ENCODE measurements around the gene LOXL4. TPM values are rescaled to one million over a fixed set of nuclear protein-coding genes. Genes with fewer than 3 reads are reported as not detected.

LOXL4 gene
- total RNA-seq, 1 donor from 2014 or later = not detected

- Mint-ChIP-seq H3K4me3 (ENCODE audit: low read depth) (no peak overlapping the region), H3K27me3 (ENCODE audit: low read depth) (peaks cover 13% of the 10 kb centered on the region), H3K4me1 (ENCODE audit: low read depth) (no peaks in the 10 kb centered on the region), H3K36me3 (ENCODE audit: low read depth) (no peaks in the 10 kb centered on the region), H3K27ac (no peak overlapping the region), H3K9me3 (no peaks in the 10 kb centered on the region)
- no peak for DNase-seq (ENCODE audit: low spot score)
- intact Hi-C loops (cut with micrococcal nuclease) = no loop called here
Measured at GRCh38 chr10:98303569-98303968, 35.6 kb upstream of the LOXL4 start.

- no peak overlapping the region for H3K27ac Mint-ChIP-seq
- intact Hi-C loops (cut with micrococcal nuclease) = no loop called here
- no peaks in the 10 kb centered on the region for H3K9me3 Mint-ChIP-seq
- DNase-seq (ENCODE audit: low spot score) = no peak
- no peaks in the 10 kb centered on the region for H3K4me1 Mint-ChIP-seq (ENCODE audit: low read depth)
- H3K36me3 Mint-ChIP-seq (ENCODE audit: low read depth) = no peaks in the 10 kb centered on the region
- H3K4me3 Mint-ChIP-seq (ENCODE audit: low read depth) = no peak overlapping the region
- H3K27me3 Mint-ChIP-seq (ENCODE audit: low read depth) = peaks cover 7% of the 10 kb centered on the region
Measured at GRCh38 chr10:98302741-98303365, 34.9 kb upstream of the LOXL4 start.

GRCh38 chr10:98301664-98302319 is 33.8 kb upstream of the LOXL4 start:
- Mint-ChIP-seq H3K27me3 (ENCODE audit: low read depth) (peaks cover 8% of the 10 kb centered on the region), H3K9me3 (no peaks in the 10 kb centered on the region), H3K4me1 (ENCODE audit: low read depth) (no peaks in the 10 kb centered on the region), H3K27ac (no peak overlapping the region), H3K4me3 (ENCODE audit: low read depth) (no peak overlapping the region), H3K36me3 (ENCODE audit: low read depth) (no peaks in the 10 kb centered on the region)
- intact Hi-C loops (cut with micrococcal nuclease) = no loop called here
- no peak for DNase-seq (ENCODE audit: low spot score)

- DNase-seq (ENCODE audit: low spot score) = no peak
- intact Hi-C loops (cut with micrococcal nuclease) = no loop called here
- Mint-ChIP-seq H3K4me1 (ENCODE audit: low read depth) (no peaks in the 10 kb centered on the region), H3K36me3 (ENCODE audit: low read depth) (no peaks in the 10 kb centered on the region), H3K4me3 (ENCODE audit: low read depth) (no peak overlapping the region), H3K27me3 (ENCODE audit: low read depth) (peaks cover 6% of the 10 kb centered on the region), H3K27ac (no peak overlapping the region), H3K9me3 (no peaks in the 10 kb centered on the region)
Measured at GRCh38 chr10:98300526-98301229, 32.7 kb upstream of the LOXL4 start.

- intact Hi-C loops (cut with micrococcal nuclease) = no loop called here
- no peak overlapping the region for H3K4me3 Mint-ChIP-seq (ENCODE audit: low read depth)
- DNase-seq (ENCODE audit: low spot score) = no peak
- no peak overlapping the region for H3K27ac Mint-ChIP-seq
- no peaks in the 10 kb centered on the region for H3K4me1 Mint-ChIP-seq (ENCODE audit: low read depth)
- H3K9me3 Mint-ChIP-seq = no peaks in the 10 kb centered on the region
- H3K27me3 Mint-ChIP-seq (ENCODE audit: low read depth) = peaks cover 3% of the 10 kb centered on the region
- no peaks in the 10 kb centered on the region for H3K36me3 Mint-ChIP-seq (ENCODE audit: low read depth)
Measured at GRCh38 chr10:98299341-98299740, 31.3 kb upstream of the LOXL4 start.

- Mint-ChIP-seq H3K27me3 (ENCODE audit: low read depth) (peaks cover 3% of the 10 kb centered on the region), H3K4me1 (ENCODE audit: low read depth) (no peaks in the 10 kb centered on the region), H3K36me3 (ENCODE audit: low read depth) (no peaks in the 10 kb centered on the region), H3K4me3 (ENCODE audit: low read depth) (no peak overlapping the region), H3K9me3 (no peaks in the 10 kb centered on the region), H3K27ac (no peak overlapping the region)
- DNase-seq (ENCODE audit: low spot score) = no peak
- intact Hi-C loops (cut with micrococcal nuclease) = no loop called here
Measured at GRCh38 chr10:98296524-98296923, 28.5 kb upstream of the LOXL4 start.

- Mint-ChIP-seq H3K27ac (no peak overlapping the region), H3K9me3 (no peaks in the 10 kb centered on the region), H3K36me3 (ENCODE audit: low read depth) (no peaks in the 10 kb centered on the region), H3K4me1 (ENCODE audit: low read depth) (no peaks in the 10 kb centered on the region), H3K27me3 (ENCODE audit: low read depth) (peaks cover 4% of the 10 kb centered on the region), H3K4me3 (ENCODE audit: low read depth) (no peak overlapping the region)
- no peak for DNase-seq (ENCODE audit: low spot score)
- intact Hi-C loops (cut with micrococcal nuclease) = no loop called here
Measured at GRCh38 chr10:98295907-98296306, 27.9 kb upstream of the LOXL4 start.

GRCh38 chr10:98295401-98295811 is 27.4 kb upstream of the LOXL4 start:
- intact Hi-C loops (cut with micrococcal nuclease) = no loop called here
- H3K4me3 Mint-ChIP-seq (ENCODE audit: low read depth) = no peak overlapping the region
- no peak for DNase-seq (ENCODE audit: low spot score)

GRCh38 chr10:98294270-98294627 is 26.3 kb upstream of the LOXL4 start:
- Mint-ChIP-seq H3K36me3 (ENCODE audit: low read depth) (no peaks in the 10 kb centered on the region), H3K27ac (no peak overlapping the region), H3K9me3 (no peaks in the 10 kb centered on the region), H3K27me3 (ENCODE audit: low read depth) (peaks cover 4% of the 10 kb centered on the region), H3K4me3 (ENCODE audit: low read depth) (no peak overlapping the region), H3K4me1 (ENCODE audit: low read depth) (no peaks in the 10 kb centered on the region)
- intact Hi-C loops (cut with micrococcal nuclease) = no loop called here
- no peak for DNase-seq (ENCODE audit: low spot score)

More at GRCh38 chr10:98295401-98295811, 27.4 kb upstream of the LOXL4 start:
- H3K27me3 Mint-ChIP-seq (ENCODE audit: low read depth) = peaks cover 4% of the 10 kb centered on the region
- H3K4me1 Mint-ChIP-seq (ENCODE audit: low read depth) = no peaks in the 10 kb centered on the region
- H3K27ac Mint-ChIP-seq = no peak overlapping the region
- H3K36me3 Mint-ChIP-seq (ENCODE audit: low read depth) = no peaks in the 10 kb centered on the region
- no peaks in the 10 kb centered on the region for H3K9me3 Mint-ChIP-seq

- no peak for DNase-seq (ENCODE audit: low spot score)
- Mint-ChIP-seq H3K27ac (no peak overlapping the region), H3K4me1 (ENCODE audit: low read depth) (no peaks in the 10 kb centered on the region), H3K9me3 (no peaks in the 10 kb centered on the region), H3K27me3 (ENCODE audit: low read depth) (peaks cover 4% of the 10 kb centered on the region), H3K36me3 (ENCODE audit: low read depth) (no peaks in the 10 kb centered on the region), H3K4me3 (ENCODE audit: low read depth) (no peak overlapping the region)
- intact Hi-C loops (cut with micrococcal nuclease) = no loop called here
Measured at GRCh38 chr10:98293550-98294269, 25.7 kb upstream of the LOXL4 start.

- H3K27me3 Mint-ChIP-seq (ENCODE audit: low read depth) = peaks cover 4% of the 10 kb centered on the region
- no peak overlapping the region for H3K4me3 Mint-ChIP-seq (ENCODE audit: low read depth)
- H3K36me3 Mint-ChIP-seq (ENCODE audit: low read depth) = no peaks in the 10 kb centered on the region
- intact Hi-C loops (cut with micrococcal nuclease) = no loop called here
- no peaks in the 10 kb centered on the region for H3K9me3 Mint-ChIP-seq
- H3K27ac Mint-ChIP-seq = no peak overlapping the region
- no peaks in the 10 kb centered on the region for H3K4me1 Mint-ChIP-seq (ENCODE audit: low read depth)
- no peak for DNase-seq (ENCODE audit: low spot score)
Measured at GRCh38 chr10:98292971-98293370, 25.0 kb upstream of the LOXL4 start.

GRCh38 chr10:98289802-98290209 is 21.8 kb upstream of the LOXL4 start:
- Mint-ChIP-seq H3K27ac (no peak overlapping the region), H3K9me3 (no peaks in the 10 kb centered on the region), H3K4me3 (ENCODE audit: low read depth) (no peak overlapping the region), H3K36me3 (ENCODE audit: low read depth) (no peaks in the 10 kb centered on the region), H3K27me3 (ENCODE audit: low read depth) (peaks cover 1% of the 10 kb centered on the region), H3K4me1 (ENCODE audit: low read depth) (no peaks in the 10 kb centered on the region)
- intact Hi-C loops (cut with micrococcal nuclease) = no loop called here
- DNase-seq (ENCODE audit: low spot score) = no peak

- DNase-seq (ENCODE audit: low spot score) = no peak
- no peaks in the 10 kb centered on the region for H3K9me3 Mint-ChIP-seq
- no peak overlapping the region for H3K4me3 Mint-ChIP-seq (ENCODE audit: low read depth)
- no peaks in the 10 kb centered on the region for H3K36me3 Mint-ChIP-seq (ENCODE audit: low read depth)
- no peaks in the 10 kb centered on the region for H3K4me1 Mint-ChIP-seq (ENCODE audit: low read depth)
- intact Hi-C loops (cut with micrococcal nuclease) = no loop called here
- H3K27me3 Mint-ChIP-seq (ENCODE audit: low read depth) = peaks cover 1% of the 10 kb centered on the region
- H3K27ac Mint-ChIP-seq = no peak overlapping the region
Measured at GRCh38 chr10:98287321-98287720, 19.3 kb upstream of the LOXL4 start.

All from activated T-helper 2 cell treated with anti-CD3 and anti-CD28 coated beads, Interferon-gamma antibody, Interleukin-2, Interleukin-4, amounts not matched to agents 10 μg/mL and 5 μg/mL and 100 μg/mL, durations not matched to agents 14 hours and 24 hours and 36 hours (primary cell).